HEK293 (cell line): ENCODE data around the gene GRK3.

Experiments used
- MEIS1 ChIP-seq: sonication (generic); formaldehyde crosslinking; IDR thresholded peaks from 2 replicates; pipeline ENCODE4 v1.8.1; 2022; ENCODE audit warnings: missing genetic modification reagents, mild to moderate bottlenecking, borderline replicate concordance
- YY1 ChIP-seq: fragments of 450-650 bp; formaldehyde crosslinking; IDR thresholded peaks from 2 replicates; pipeline ENCODE4 v1.5.1; 2018; ENCODE audit warnings: missing biosample characterization, missing genetic modification characterization
- ZIC2 ChIP-seq: fragments of 450-650 bp; formaldehyde crosslinking; IDR thresholded peaks from 2 replicates; pipeline ENCODE4 v1.5.1; 2016; ENCODE audit warnings: missing biosample characterization, missing genetic modification characterization
- ZNF549 ChIP-seq: fragments of 450-650 bp; IDR thresholded peaks from 2 replicates; pipeline ENCODE4 v1.5.1; 2018; ENCODE audit warnings: missing biosample characterization, missing genetic modification characterization, mild to moderate bottlenecking, inconsistent platforms, moderate library complexity

DNA sequence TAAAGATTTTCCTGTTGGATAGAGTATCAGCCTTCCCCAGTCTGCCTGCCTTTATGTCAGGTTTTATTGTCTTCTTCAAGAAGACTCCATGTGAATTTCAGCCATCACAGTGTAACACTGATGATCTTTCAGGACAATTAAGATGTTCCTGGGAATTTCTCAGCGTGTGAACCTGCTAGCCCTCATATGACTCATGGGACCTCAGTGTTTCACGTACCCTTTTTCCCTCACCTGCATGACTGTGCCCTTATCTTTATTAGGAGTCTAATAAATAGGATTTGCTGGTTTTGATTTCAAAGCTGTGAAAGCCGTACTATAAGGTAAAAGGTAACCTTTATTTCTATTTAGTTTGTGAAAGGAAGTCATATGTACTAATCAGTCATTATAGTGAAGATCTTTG, 95.9 kb downstream of the GRK3 start:
- TF ChIP-seq ZNF549: no peak
- TF ChIP-seq MEIS1 (CRISPR knock-in tag): no peak
- TF ChIP-seq YY1 (tag by site-specific recombination): no peak
- TF ChIP-seq ZIC2 (tag by site-specific recombination): no peak
